GM12873 (cell line): ENCODE data around the gene TRMT112.

ENCODE experiments used
- CTCF ChIP-seq: IDR thresholded peaks from 2 replicates; pipeline ENCODE4 v1.5.1; 2012; ENCODE audit warnings: low read depth, mild to moderate bottlenecking, moderate library complexity, low read length, control low read depth; ENCODE audit not compliant: insufficient read depth; ENCODE audit errors: missing control alignments

TRMT112 gene

GRCh38 chr11:64359712-64360445 is 42.5 kb upstream of the TRMT112 start:
- TF ChIP-seq CTCF = peak; percentile 52

- no peak for TF ChIP-seq CTCF
Measured at GRCh38 chr11:64358907-64359711, 41.8 kb upstream of the TRMT112 start, which contains the start of gene RPS6KA4. Gene RPS6KA4 (plus strand): TSS chr11:64359162. CDS start chr11:64359236, 74 bp downstream.

- no peak for TF ChIP-seq CTCF
Measured at GRCh38 chr11:64358536-64358906, 41.2 kb upstream of the TRMT112 start.

GRCh38 chr11:64357904-64358535 is 40.7 kb upstream of the TRMT112 start:
- no peak for TF ChIP-seq CTCF

GRCh38 chr11:64357446-64357845 is 40.1 kb upstream of the TRMT112 start:
- TF ChIP-seq CTCF = no peak

- peak; percentile 52 for TF ChIP-seq CTCF
Measured at GRCh38 chr11:64356498-64357411, 39.4 kb upstream of the TRMT112 start.
